Activated CD4-positive, alpha-beta memory T cell treated with anti-CD3 and anti-CD28 coated beads for 36 hours (primary cell): ENCODE data around the gene EFCAB14. TPM values are rescaled to one million over a fixed set of nuclear protein-coding genes. Genes with fewer than 3 reads are reported as not detected.
"Not testable (repeated sequence)": the region's sequence is repeated elsewhere in the genome, so short reads cannot be mapped to it uniquely, and the experiment has no call there.

ENCODE experiments used
- CTCF ChIA-PET: fragments of 350-600 bp; sonication (Branson Sonifier 250); formaldehyde crosslinking; loops from one replicate; lab custom pipeline; 2021; ENCODE audit warnings: antibody characterized with exemption, inconsistent platforms; lab: Charles Lee
- POLR2A ChIA-PET: fragments of 350-600 bp; sonication (Branson Sonifier 250); formaldehyde crosslinking; loops from one replicate; lab custom pipeline; 2021; ENCODE audit warnings: antibody characterized with exemption; lab: Charles Lee
- DNase-seq: peaks from one replicate; pipeline ENCODE4 v3.0.0-alpha.2; 2020
- H3K27ac Mint-ChIP-seq: one replicate; pipeline ENCODE4 v1.8.0; 2021; ENCODE audit warnings: mixed read lengths
- H3K27me3 Mint-ChIP-seq: one replicate; pipeline ENCODE4 v1.8.0; 2021; ENCODE audit warnings: mixed read lengths
- H3K36me3 Mint-ChIP-seq: one replicate; pipeline ENCODE4 v1.8.0; 2021; ENCODE audit warnings: mixed read lengths
- H3K4me1 Mint-ChIP-seq: one replicate; pipeline ENCODE4 v1.8.0; 2021; ENCODE audit warnings: low read depth, mixed read lengths
- H3K4me3 Mint-ChIP-seq: one replicate; pipeline ENCODE4 v1.8.0; 2021; ENCODE audit warnings: mild to moderate bottlenecking, mixed read lengths
- H3K9me3 Mint-ChIP-seq: one replicate; pipeline ENCODE4 v1.8.0; 2021; ENCODE audit warnings: mixed read lengths
- intact Hi-C: fragments of 100-400 bp; cut with micrococcal nuclease; formaldehyde crosslinking; loops from one replicate; pipeline ENCODE4 v1.15.1; 2023
- total RNA-seq, 2 experiments: library from RNA; stranded (reverse); gene quantifications; one replicate each; pipeline ENCODE4 v1.2.3, GENCODE V29; 2021

Gene EFCAB14
- total RNA-seq, 2 experiments from 2014 or later: 47.1 to 48.0 TPM

GRCh38 chr1:46720319-46720718 lies 1.4 kb upstream of the EFCAB14 start:
- not testable (repeated sequence) for H3K27me3 Mint-ChIP-seq, H3K9me3 Mint-ChIP-seq, H3K4me3 Mint-ChIP-seq, H3K36me3 Mint-ChIP-seq, H3K27ac Mint-ChIP-seq, DNase-seq
- ChIA-PET CTCF (interaction anchor here (0.7 to 1.6 kb wide), 4 partner anchors 116 to 311 kb away, joined by 3 to 7 read pairs (median 4); partner anchors contain the start of gene MKNK1), POLR2A (interaction anchor here (0.6 to 1.9 kb wide), 2 partner anchors 53 to 117 kb away, joined by 3 to 5 read pairs; partner anchors contain the start of gene ATPAF1)
- H3K4me1 Mint-ChIP-seq: peaks cover 32% of the 10 kb centered on the region
- intact Hi-C loops: loop anchor here (10.0 kb wide), 1 partner anchor 246 kb away; no protein-coding TSS in a partner anchor

GRCh38 chr1:46719689-46720088 lies 775 bp upstream of the EFCAB14 start:
- POLR2A ChIA-PET: interaction anchor here (1.5 to 2.5 kb wide), 4 partner anchors 11 to 104 kb away, joined by 4 to 8 read pairs (median 5); partner anchors contain the start of gene ATPAF1
- Mint-ChIP-seq H3K4me1 (peaks cover 37% of the 10 kb centered on the region), H3K27ac (peak overlapping the region; percentile 66)

GRCh38 chr1:46718340-46718726 lies 581 bp downstream of the EFCAB14 start:
- CTCF ChIA-PET: interaction anchor here (1.0 to 1.2 kb wide), 2 partner anchors 189 to 272 kb away, joined by 3 to 4 read pairs; no protein-coding TSS in a partner anchor
- intact Hi-C loops: loop anchor here (2.0 kb wide), 2 partner anchors 102 to 114 kb away; partner anchors contain the start of genes MKNK1 and MOB3C
- POLR2A ChIA-PET: interaction anchor here (1.5 to 2.5 kb wide), 3 partner anchors 10 to 103 kb away, joined by 4 to 8 read pairs (median 5); no protein-coding TSS in a partner anchor

More at GRCh38 chr1:46719689-46720088, 775 bp upstream of the EFCAB14 start:
- peak; percentile 34 for DNase-seq
- intact Hi-C loops: loop anchor here (1.0 to 10.0 kb wide), 4 partner anchors 51 to 245 kb away; partner anchors contain the start of genes ATPAF1, MKNK1 and MOB3C
- CTCF ChIA-PET: interaction anchor here (1.6 kb wide), 2 partner anchors 116 to 273 kb away, joined by 5 to 7 read pairs; partner anchors contain the start of gene MKNK1
- Mint-ChIP-seq H3K4me3 (peak overlapping the region; percentile 90), H3K27me3 (no peaks in the 10 kb centered on the region), H3K9me3 (no peaks in the 10 kb centered on the region), H3K36me3 (peaks cover 14% of the 10 kb centered on the region)

GRCh38 chr1:46717654-46718053 lies 1.3 kb downstream of the EFCAB14 start:
- POLR2A ChIA-PET: interaction anchor here (2.5 kb wide), 1 partner anchor 9 kb away, joined by 8 read pairs; no protein-coding TSS in a partner anchor
- H3K4me1 Mint-ChIP-seq: peaks cover 37% of the 10 kb centered on the region
- H3K4me3 Mint-ChIP-seq: peak overlapping the region; percentile 90
- CTCF ChIA-PET: interaction anchor here (1.0 to 1.2 kb wide), 2 partner anchors 189 to 271 kb away, joined by 3 to 4 read pairs; no protein-coding TSS in a partner anchor
- peak overlapping the region; percentile 85 for H3K27ac Mint-ChIP-seq
- intact Hi-C loops: loop anchor here (2.0 kb wide), 2 partner anchors 101 to 113 kb away; partner anchors contain the start of genes MKNK1 and MOB3C
- peaks cover 18% of the 10 kb centered on the region for H3K36me3 Mint-ChIP-seq
- no peak for DNase-seq
- H3K9me3 Mint-ChIP-seq: no peaks in the 10 kb centered on the region
- H3K27me3 Mint-ChIP-seq: no peaks in the 10 kb centered on the region

More at GRCh38 chr1:46718340-46718726, 581 bp downstream of the EFCAB14 start:
- peaks cover 18% of the 10 kb centered on the region for H3K36me3 Mint-ChIP-seq
- peak overlapping the region; percentile 90 for H3K4me3 Mint-ChIP-seq
- peak overlapping the region; percentile 85 for H3K27ac Mint-ChIP-seq
- no peaks in the 10 kb centered on the region for H3K9me3 Mint-ChIP-seq
- H3K4me1 Mint-ChIP-seq: peaks cover 37% of the 10 kb centered on the region
- no peak for DNase-seq
- no peaks in the 10 kb centered on the region for H3K27me3 Mint-ChIP-seq

- Mint-ChIP-seq H3K36me3 (peaks cover 28% of the 10 kb centered on the region), H3K4me1 (peaks cover 43% of the 10 kb centered on the region)
- POLR2A ChIA-PET: no interaction called here
These were observed 3.9 kb downstream of the EFCAB14 start for GRCh38 chr1:46714976-46715375.

GRCh38 chr1:46708121-46708520 lies 10.8 kb downstream of the EFCAB14 start:
- no peak for DNase-seq
- Mint-ChIP-seq H3K4me1 (peaks cover 27% of the 10 kb centered on the region), H3K4me3 (no peak overlapping the region), H3K27ac (no peak overlapping the region), H3K36me3 (peaks cover 45% of the 10 kb centered on the region), H3K27me3 (no peaks in the 10 kb centered on the region), H3K9me3 (no peaks in the 10 kb centered on the region)
- ChIA-PET CTCF (interaction anchor here (1.3 kb wide), 1 partner anchor 17 kb away, joined by 5 read pairs; no protein-coding TSS in a partner anchor), POLR2A (interaction anchor here (1.1 to 1.3 kb wide), 2 partner anchors 10 to 104 kb away, joined by 4 to 8 read pairs; partner anchors contain the start of genes EFCAB14 and MKNK1)
- intact Hi-C loops: no loop called here

More at GRCh38 chr1:46714976-46715375, 3.9 kb downstream of the EFCAB14 start:
- DNase-seq: no peak
- no peak overlapping the region for H3K4me3 Mint-ChIP-seq
- intact Hi-C loops: no loop called here
- CTCF ChIA-PET: interaction anchor here (3.9 kb wide), 1 partner anchor 11 kb away, joined by 22 read pairs; no protein-coding TSS in a partner anchor
- H3K27ac Mint-ChIP-seq: no peak overlapping the region
- H3K9me3 Mint-ChIP-seq: no peaks in the 10 kb centered on the region
- no peaks in the 10 kb centered on the region for H3K27me3 Mint-ChIP-seq

- POLR2A ChIA-PET: no interaction called here
- intact Hi-C loops: no loop called here
- H3K36me3 Mint-ChIP-seq: peaks cover 34% of the 10 kb centered on the region
- H3K4me3 Mint-ChIP-seq: no peak overlapping the region
- H3K27me3 Mint-ChIP-seq: no peaks in the 10 kb centered on the region
- peaks cover 28% of the 10 kb centered on the region for H3K4me1 Mint-ChIP-seq
- H3K9me3 Mint-ChIP-seq: no peaks in the 10 kb centered on the region
- CTCF ChIA-PET: no interaction called here
- no peak overlapping the region for H3K27ac Mint-ChIP-seq
- DNase-seq: no peak
These were observed 13.5 kb downstream of the EFCAB14 start for GRCh38 chr1:46705408-46705807.

GRCh38 chr1:46703927-46704641 lies 14.8 kb downstream of the EFCAB14 start:
- Mint-ChIP-seq H3K4me1 (peaks cover 31% of the 10 kb centered on the region), H3K27ac (no peak overlapping the region), H3K9me3 (no peaks in the 10 kb centered on the region), H3K27me3 (no peaks in the 10 kb centered on the region), H3K4me3 (no peak overlapping the region), H3K36me3 (peaks cover 30% of the 10 kb centered on the region)
- intact Hi-C loops: no loop called here
- POLR2A ChIA-PET: no interaction called here
- CTCF ChIA-PET: interaction anchor here (0.6 kb wide), 1 partner anchor 222 kb away, joined by 3 read pairs; no protein-coding TSS in a partner anchor
- DNase-seq: no peak

- H3K36me3 Mint-ChIP-seq: peaks cover 32% of the 10 kb centered on the region
- POLR2A ChIA-PET: no interaction called here
- H3K4me3 Mint-ChIP-seq: no peak overlapping the region
- no peak overlapping the region for H3K27ac Mint-ChIP-seq
- H3K9me3 Mint-ChIP-seq: peaks cover 3% of the 10 kb centered on the region
- DNase-seq: no peak
- CTCF ChIA-PET: interaction anchor here (2.6 kb wide), 1 partner anchor 26 kb away, joined by 10 read pairs; no protein-coding TSS in a partner anchor
- H3K27me3 Mint-ChIP-seq: no peaks in the 10 kb centered on the region
- H3K4me1 Mint-ChIP-seq: peaks cover 28% of the 10 kb centered on the region
- intact Hi-C loops: no loop called here
These were observed 19.2 kb downstream of the EFCAB14 start for GRCh38 chr1:46699666-46700065.

GRCh38 chr1:46697053-46697452 lies 21.9 kb downstream of the EFCAB14 start:
- ChIA-PET CTCF (interaction anchor here (1.8 kb wide), 1 partner anchor 28 kb away, joined by 8 read pairs; no protein-coding TSS in a partner anchor), POLR2A (interaction anchor here (0.5 kb wide), 1 partner anchor 573 kb away, joined by 3 read pairs; no protein-coding TSS in a partner anchor)
- Mint-ChIP-seq H3K4me1 (peaks cover 18% of the 10 kb centered on the region), H3K27ac (no peak overlapping the region), H3K36me3 (peaks cover 28% of the 10 kb centered on the region), H3K4me3 (no peak overlapping the region), H3K9me3 (peaks cover 3% of the 10 kb centered on the region), H3K27me3 (no peaks in the 10 kb centered on the region)
- no peak for DNase-seq
- intact Hi-C loops: no loop called here

- POLR2A ChIA-PET, intact Hi-C loops, H3K27ac Mint-ChIP-seq, H3K4me3 Mint-ChIP-seq, H3K27me3 Mint-ChIP-seq, H3K9me3 Mint-ChIP-seq, CTCF ChIA-PET, DNase-seq: not testable (repeated sequence)
- Mint-ChIP-seq H3K36me3 (peaks cover 42% of the 10 kb centered on the region), H3K4me1 (peaks cover 11% of the 10 kb centered on the region)
These were observed 24.2 kb downstream of the EFCAB14 start for GRCh38 chr1:46694676-46695075.
